Thyroid gland (tissue), 4 donors: ENCODE data around the gene PARP2.
"Not testable (repeated sequence)": the region's sequence is repeated elsewhere in the genome, so short reads cannot be mapped to it uniquely, and the experiment has no call there.

Source experiments
- POLR2A ChIP-seq, 2 donors: fragments of 450-650 bp; IDR thresholded peaks; one replicate each; pipeline ENCODE4 v1.6.1; 2017; ENCODE audit warnings: antibody characterized with exemption in 2 of 2, mild to moderate bottlenecking in 2 of 2, moderate library complexity in 1 of 2
- TF ChIP-seq, protein P1 (sequence below), 6 experiments: fragments of 200-600 bp in 3 of 6; fragments of 450-650 bp in 3 of 6; sonication (generic) in 3 of 6; IDR thresholded peaks; one replicate each; pipeline ENCODE4 v1.5.1; 2016 to 2019; ENCODE audit warnings: antibody characterized with exemption in 6 of 6, mild to moderate bottlenecking in 2 of 6, inconsistent platforms in 1 of 6, moderate library complexity in 1 of 6

DNA sequence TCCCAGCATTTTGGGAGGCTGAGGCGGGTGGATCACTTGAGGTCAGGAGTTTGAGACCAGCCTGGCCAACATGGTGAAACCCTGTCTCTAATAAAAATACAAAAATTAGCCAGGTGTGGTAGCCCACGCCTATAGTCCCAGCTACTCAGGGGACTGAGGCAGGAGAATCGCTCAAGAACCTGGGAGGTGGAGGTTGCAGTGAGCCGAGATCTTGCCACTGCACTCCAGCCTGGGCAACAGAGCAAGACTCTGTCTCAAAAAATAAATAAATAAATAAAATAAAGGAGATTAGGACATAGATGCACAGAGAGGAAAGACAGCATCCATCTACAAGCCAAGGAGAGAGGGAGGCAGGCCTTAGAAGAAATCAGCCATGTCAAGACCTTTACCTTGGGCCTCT lies 2.4 kb upstream of the PARP2 start:
- TF ChIP-seq, protein P1, sequence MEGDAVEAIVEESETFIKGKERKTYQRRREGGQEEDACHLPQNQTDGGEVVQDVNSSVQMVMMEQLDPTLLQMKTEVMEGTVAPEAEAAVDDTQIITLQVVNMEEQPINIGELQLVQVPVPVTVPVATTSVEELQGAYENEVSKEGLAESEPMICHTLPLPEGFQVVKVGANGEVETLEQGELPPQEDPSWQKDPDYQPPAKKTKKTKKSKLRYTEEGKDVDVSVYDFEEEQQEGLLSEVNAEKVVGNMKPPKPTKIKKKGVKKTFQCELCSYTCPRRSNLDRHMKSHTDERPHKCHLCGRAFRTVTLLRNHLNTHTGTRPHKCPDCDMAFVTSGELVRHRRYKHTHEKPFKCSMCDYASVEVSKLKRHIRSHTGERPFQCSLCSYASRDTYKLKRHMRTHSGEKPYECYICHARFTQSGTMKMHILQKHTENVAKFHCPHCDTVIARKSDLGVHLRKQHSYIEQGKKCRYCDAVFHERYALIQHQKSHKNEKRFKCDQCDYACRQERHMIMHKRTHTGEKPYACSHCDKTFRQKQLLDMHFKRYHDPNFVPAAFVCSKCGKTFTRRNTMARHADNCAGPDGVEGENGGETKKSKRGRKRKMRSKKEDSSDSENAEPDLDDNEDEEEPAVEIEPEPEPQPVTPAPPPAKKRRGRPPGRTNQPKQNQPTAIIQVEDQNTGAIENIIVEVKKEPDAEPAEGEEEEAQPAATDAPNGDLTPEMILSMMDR (IDR thresholded peaks at IDR 0.05): not testable (repeated sequence)
- TF ChIP-seq POLR2A (IDR thresholded peaks at IDR 0.05): not testable (repeated sequence)
